Measurements from ENCODE around the gene HCN2. TPM values are rescaled to one million over a fixed set of nuclear protein-coding genes. Genes with fewer than 3 reads are reported as not detected.
A peak's percentile ranks its signal among the peaks of the same experiment; 100 is the strongest.

Gene HCN2
- total RNA-seq, 1 experiment from 2014 or later: 13.1 TPM

- TF ChIP-seq CTCF (conservative IDR thresholded peaks at IDR 0.05; ENCODE audit: low read depth, low read length) (no peak), EZH2 (IDR thresholded peaks at IDR 0.05; ENCODE audit: borderline replicate concordance, low read depth, low read length, poor library complexity, severe bottlenecking) (no peak)
- Histone ChIP-seq H3K4me1 (ENCODE audit: insufficient read depth, low read length, poor library complexity, severe bottlenecking) (no peaks in the 10 kb centered on the region), H3K9me3 (ENCODE audit: low read depth, low read length, poor library complexity, severe bottlenecking) (no peaks in the 10 kb centered on the region), H3K27ac (ENCODE audit: low read depth, low read length, poor library complexity, severe bottlenecking) (no peak overlapping the region), H3K4me3 (ENCODE audit: low read depth, low read length, poor library complexity, severe bottlenecking) (peak overlapping the region; percentile 53), H3K27me3 (replicated peaks; ENCODE audit: insufficient read depth, low read depth, low read length, poor library complexity) (no peaks in the 10 kb centered on the region), H3K36me3 (ENCODE audit: insufficient read depth, low read length, poor library complexity, severe bottlenecking) (no peaks in the 10 kb centered on the region)
- DNase-seq (ENCODE audit: low spot score): no peak
- intact Hi-C loops (cut with micrococcal nuclease; ENCODE audit: unreplicated experiment): no loop called here
- ChIA-PET POLR2A (ENCODE audit: low non-redundant PET) (no interaction called here), CTCF (no interaction called here)
- BruUV-seq (replicated peaks): no TSS peak
Measured at GRCh38 chr19:640161-640558, 50.5 kb downstream of the HCN2 start.

GRCh38 chr19:640606-641189 is 51.0 kb downstream of the HCN2 start:
- intact Hi-C loops (cut with micrococcal nuclease; ENCODE audit: unreplicated experiment): no loop called here
- POLR2A ChIA-PET (ENCODE audit: low non-redundant PET): no interaction called here
- Histone ChIP-seq H3K36me3 (ENCODE audit: insufficient read depth, low read length, poor library complexity, severe bottlenecking) (peaks cover 4% of the 10 kb centered on the region), H3K4me1 (ENCODE audit: insufficient read depth, low read length, poor library complexity, severe bottlenecking) (no peaks in the 10 kb centered on the region), H3K4me3 (ENCODE audit: low read depth, low read length, poor library complexity, severe bottlenecking) (no peak overlapping the region), H3K27me3 (replicated peaks; ENCODE audit: insufficient read depth, low read depth, low read length, poor library complexity) (no peaks in the 10 kb centered on the region), H3K27ac (ENCODE audit: low read depth, low read length, poor library complexity, severe bottlenecking) (no peak overlapping the region), H3K9me3 (ENCODE audit: low read depth, low read length, poor library complexity, severe bottlenecking) (no peaks in the 10 kb centered on the region)
- no peak for DNase-seq (ENCODE audit: low spot score)
- CTCF ChIA-PET: no interaction called here
- TF ChIP-seq EZH2 (IDR thresholded peaks at IDR 0.05; ENCODE audit: borderline replicate concordance, low read depth, low read length, poor library complexity, severe bottlenecking) (no peak), CTCF (conservative IDR thresholded peaks at IDR 0.05; ENCODE audit: low read depth, low read length) (no peak)
- no TSS peak for BruUV-seq (replicated peaks)

GRCh38 chr19:641702-642101 is 52.0 kb downstream of the HCN2 start:
- H3K9me3 ChIP-seq (ENCODE audit: low read depth, low read length, poor library complexity, severe bottlenecking): no peaks in the 10 kb centered on the region
- peaks cover 14% of the 10 kb centered on the region for H3K36me3 ChIP-seq (ENCODE audit: insufficient read depth, low read length, poor library complexity, severe bottlenecking)
- TF ChIP-seq CTCF (conservative IDR thresholded peaks at IDR 0.05; ENCODE audit: low read depth, low read length): no peak
- TF ChIP-seq EZH2 (IDR thresholded peaks at IDR 0.05; ENCODE audit: borderline replicate concordance, low read depth, low read length, poor library complexity, severe bottlenecking): no peak
- POLR2A ChIA-PET (ENCODE audit: low non-redundant PET): interaction anchor here (0.8 kb wide), 1 partner anchor 15 kb away, joined by 4 read pairs; no protein-coding TSS in a partner anchor
- CTCF ChIA-PET: no interaction called here
- intact Hi-C loops (cut with micrococcal nuclease; ENCODE audit: unreplicated experiment): no loop called here
- no peak overlapping the region for H3K4me3 ChIP-seq (ENCODE audit: low read depth, low read length, poor library complexity, severe bottlenecking)
- H3K27ac ChIP-seq (ENCODE audit: low read depth, low read length, poor library complexity, severe bottlenecking): no peak overlapping the region
- no peaks in the 10 kb centered on the region for H3K27me3 ChIP-seq (replicated peaks; ENCODE audit: insufficient read depth, low read depth, low read length, poor library complexity)
- DNase-seq (ENCODE audit: low spot score): no peak
- no TSS peak for BruUV-seq (replicated peaks)
- H3K4me1 ChIP-seq (ENCODE audit: insufficient read depth, low read length, poor library complexity, severe bottlenecking): no peaks in the 10 kb centered on the region

Data from A673 (cell line).